HG02870 (cell line): ENCODE measurements around the gene GJA3.

Source experiments
- ATAC-seq: cut with Tn5 transposase; IDR thresholded peaks from one replicate; pipeline ENCODE4 v1.9.1; 2021; ENCODE audit warnings: mild to moderate bottlenecking, moderate library complexity; ENCODE audit not compliant: unreplicated experiment

GJA3 gene

GRCh38 chr13:20185366-20186056 is 24.7 kb upstream of the GJA3 start:
- ATAC-seq = no peak

DNA sequence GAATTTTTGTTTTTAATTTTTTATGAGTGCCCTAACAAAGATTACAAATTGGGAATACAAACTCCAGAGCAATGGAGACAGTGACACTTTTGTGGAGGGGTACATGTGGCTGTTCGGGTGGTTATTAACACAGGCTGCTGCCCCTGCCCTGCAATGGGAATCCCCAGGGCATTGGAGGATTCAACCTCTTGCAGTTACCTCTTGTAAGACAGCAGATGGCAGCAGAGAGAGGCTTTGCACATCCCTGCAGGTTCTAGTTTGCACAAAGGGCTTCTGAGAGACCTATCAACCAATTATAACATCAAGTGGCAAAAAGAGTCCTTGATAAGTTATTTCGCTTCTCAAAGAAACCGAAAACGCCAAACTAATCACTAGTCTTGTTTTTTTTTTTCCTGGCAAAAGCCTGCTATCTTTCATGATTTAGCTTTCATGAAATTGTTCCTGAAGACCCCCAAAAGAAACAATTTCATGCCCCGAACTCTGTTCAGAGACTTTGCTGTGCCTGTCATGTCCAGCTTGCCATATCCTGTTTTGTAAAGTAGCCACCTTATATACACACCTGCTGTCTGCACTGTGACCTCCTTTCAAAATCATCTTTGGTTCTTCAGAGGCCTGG is 21.5 kb upstream of the GJA3 start:
- ATAC-seq = peak; percentile 91

GRCh38 chr13:20181188-20181587 is 20.3 kb upstream of the GJA3 start:
- ATAC-seq = no peak

- ATAC-seq = no peak
These were observed 17.3 kb upstream of the GJA3 start for GRCh38 chr13:20178156-20178555.

DNA sequence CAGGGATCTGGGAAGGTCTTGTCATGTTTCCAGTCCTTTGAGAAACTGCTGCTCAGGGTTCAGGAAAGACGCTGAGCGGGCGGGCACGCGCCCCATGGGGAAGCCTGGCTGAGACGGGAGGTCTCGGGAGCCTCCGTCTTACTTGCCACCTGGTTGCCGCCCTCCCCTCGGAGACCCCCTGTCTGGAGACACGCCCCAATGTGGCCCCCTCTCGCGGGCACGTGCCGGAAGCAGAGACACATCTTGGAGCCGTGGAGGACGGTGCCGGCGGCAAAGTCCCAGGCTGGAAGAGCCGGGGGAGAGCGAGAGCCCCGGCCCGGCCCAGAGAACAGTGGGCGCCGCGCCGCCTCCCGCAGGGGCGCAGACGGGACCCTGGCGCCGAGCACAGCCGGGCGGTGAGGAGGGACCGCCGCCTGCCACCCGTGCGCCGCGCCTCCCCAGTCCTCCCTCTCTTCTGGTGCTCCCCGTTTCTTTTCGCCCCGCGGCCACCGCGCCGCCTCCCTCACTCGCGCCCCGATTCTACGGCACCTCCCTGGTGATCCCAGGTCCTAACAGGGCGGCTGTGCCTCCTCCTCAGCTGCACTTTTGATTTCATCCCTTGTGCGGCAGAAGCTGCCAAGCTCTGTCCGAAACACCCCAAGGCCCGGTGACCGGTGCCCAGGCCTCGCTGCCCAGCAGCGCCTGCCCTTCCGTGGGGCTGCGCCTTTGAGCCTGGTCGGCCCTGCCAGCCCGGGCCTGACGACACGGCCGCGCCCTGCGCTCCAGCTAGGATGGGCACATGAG is 16.4 kb upstream of the GJA3 start:
- no peak for ATAC-seq

GRCh38 chr13:20175907-20176652 is 15.2 kb upstream of the GJA3 start:
- ATAC-seq = no peak

GRCh38 chr13:20175406-20175794 is 14.5 kb upstream of the GJA3 start:
- ATAC-seq = no peak

- peak; percentile 86 for ATAC-seq
These were observed 14.0 kb upstream of the GJA3 start for GRCh38 chr13:20174656-20175405.

GRCh38 chr13:20173116-20173746 is 12.4 kb upstream of the GJA3 start:
- ATAC-seq = no peak

- no peak for ATAC-seq
These were observed 10.5 kb upstream of the GJA3 start for GRCh38 chr13:20171364-20171763.

- no peak for ATAC-seq
These were observed 10.1 kb upstream of the GJA3 start for GRCh38 chr13:20170921-20171320.

GRCh38 chr13:20168396-20168795 is 7.5 kb upstream of the GJA3 start:
- ATAC-seq = no peak

DNA sequence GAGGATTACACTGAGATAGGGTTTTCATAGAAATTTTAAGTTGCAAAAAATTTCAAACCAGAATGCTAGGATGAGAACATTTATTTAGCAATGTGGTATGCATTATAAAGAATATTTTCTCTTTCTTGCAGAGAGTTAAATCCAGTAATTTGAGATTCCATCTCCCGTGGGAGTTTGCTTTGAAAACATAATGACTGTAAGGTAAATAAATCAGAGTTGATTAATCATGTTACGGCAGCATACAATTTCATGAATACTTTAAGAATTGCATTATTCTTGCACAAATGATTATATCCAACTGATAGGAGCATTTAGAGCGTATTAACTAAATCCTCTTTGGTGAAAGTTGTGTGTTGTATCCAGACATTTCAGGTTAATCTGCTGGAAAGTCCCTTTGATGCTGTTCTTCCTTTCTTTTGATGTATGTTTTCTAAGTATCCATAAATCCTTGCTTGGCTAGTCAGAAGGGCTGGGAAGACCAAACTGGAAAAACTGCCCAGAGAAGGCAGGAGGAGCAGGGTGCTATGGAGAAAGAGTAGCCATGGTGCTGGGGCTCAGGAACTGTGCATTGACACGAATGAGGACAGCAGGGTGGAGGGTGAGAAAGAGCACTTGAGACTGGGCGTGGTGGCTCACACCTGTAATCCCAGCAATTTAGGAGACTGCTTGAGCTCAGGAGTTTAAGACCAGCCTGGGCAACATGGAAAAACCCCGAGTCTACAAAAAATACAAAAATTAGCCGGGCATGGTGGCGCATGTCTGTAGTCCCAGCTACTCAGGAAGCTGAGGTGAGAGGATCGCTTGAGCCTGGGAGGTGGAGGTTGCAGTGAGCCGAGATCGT is 4.8 kb upstream of the GJA3 start:
- ATAC-seq = no peak

DNA sequence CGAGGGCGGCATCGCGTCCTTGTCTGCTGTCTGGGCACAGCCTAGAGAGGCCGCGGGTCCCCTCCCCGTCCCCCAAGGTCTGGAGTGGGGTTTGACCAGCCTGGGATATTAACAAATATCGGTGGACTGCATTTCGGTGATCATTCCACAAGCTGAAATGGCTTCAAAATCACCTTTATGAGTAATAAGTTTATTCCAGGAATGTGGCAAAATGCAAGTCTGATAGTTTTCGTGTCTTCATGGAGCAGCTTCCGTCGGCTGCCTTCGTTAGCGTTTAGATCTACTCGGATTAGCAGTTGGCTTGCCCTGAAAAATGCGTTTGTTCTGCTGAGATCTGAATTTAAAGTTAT is 1.1 kb upstream of the GJA3 start:
- ATAC-seq = no peak

DNA sequence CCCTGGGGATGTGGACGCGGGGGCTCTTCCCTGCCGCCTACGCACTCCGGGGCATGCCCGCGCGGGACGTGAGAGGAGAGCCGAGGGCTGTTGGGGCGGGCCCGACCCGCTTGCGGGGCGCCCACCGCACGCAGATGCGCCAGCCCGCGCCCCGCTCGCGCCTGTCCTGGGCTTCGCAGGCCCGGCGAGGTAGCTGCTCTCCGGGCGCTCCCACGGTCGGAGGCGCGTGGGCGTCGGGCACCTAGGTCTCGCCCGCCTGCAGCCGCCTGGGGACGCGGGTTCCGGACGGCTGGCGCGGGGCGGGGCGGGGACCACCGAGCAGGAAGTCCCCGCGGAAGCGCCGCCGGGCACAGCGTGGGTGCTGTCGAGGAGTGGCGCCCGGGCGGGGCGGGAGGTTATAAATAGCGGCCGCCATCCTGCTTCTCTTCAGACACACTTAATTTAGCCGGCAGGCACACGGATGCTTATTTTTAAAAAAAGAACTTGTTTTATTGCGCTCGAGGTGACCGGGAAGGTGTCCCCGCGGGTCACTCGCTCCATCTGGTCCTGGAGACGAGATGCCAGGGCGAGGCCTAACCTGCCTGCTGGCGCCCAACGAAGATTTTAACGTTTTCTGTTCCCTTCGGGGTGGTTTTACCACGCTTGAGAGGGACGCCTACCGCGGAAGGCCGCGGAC is 561 bp upstream of the GJA3 start:
- ATAC-seq = peak; percentile 23

DNA sequence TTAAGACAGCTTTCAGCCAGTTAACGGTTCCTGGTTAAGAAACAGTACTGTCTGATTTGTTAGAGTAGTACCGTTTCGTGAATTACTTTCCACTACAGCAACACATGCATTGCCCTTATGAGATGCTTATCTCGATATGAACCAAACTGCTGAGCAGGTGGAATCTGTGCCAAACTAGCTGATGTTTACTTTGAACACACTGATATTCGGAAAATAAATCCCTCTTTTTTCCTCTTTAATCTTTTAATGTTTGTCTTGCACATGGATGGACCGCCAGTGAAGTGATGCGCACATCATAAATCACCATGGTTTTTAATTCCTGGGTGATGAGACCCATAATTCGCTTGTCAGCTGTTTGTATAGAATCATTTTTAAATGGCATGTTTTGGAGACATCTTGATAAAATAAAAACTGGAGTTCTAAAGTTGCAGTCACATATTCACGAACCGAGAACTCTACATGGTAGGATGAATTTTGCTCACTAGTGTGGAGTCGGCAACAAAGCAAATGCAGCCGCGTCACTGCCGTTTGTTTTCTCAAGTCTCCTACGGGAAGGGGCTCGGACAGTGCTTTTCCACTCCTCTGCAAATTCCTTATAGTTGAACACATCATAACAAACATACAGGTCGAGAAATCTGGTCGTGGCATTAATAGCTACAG is 1.1 kb downstream of the GJA3 start:
- no peak for ATAC-seq

DNA sequence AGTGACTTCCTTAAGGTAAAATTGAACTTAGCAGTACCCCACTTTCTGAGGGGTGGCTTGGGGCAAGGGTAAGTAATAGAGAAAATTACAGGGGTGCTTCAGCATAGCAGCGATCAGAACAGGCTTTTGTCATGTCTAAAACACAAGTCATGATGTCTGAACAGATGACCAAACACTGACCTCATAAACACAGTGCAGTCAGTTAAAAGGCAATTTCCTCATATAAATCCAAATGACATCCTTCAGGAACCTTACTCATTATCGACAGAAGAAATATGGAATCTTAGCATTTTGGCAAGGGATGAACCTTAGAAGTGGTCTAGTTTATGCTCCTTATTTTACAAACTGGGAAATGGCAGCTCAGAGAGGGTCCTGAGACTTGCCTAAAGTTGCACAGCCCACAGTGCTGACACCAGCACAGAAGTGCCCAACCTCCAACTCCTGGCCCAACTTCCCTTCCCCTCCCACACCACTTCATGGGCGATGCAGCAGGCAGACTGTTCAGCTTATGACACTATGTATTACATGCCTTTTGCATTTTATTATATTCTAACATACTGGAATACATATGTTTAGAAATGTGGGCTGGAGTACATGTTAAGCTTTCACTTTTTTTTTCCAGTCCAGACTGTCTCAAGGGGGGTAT is 3.6 kb downstream of the GJA3 start:
- ATAC-seq = no peak

GRCh38 chr13:20156702-20157101 is 4.2 kb downstream of the GJA3 start:
- no peak for ATAC-seq
